ENCODE data around the gene ATP2C2.

Gene ATP2C2

GRCh38 chr16:84502075-84502474 is 133.7 kb downstream of the ATP2C2 start:
- DNase-seq = no peak

GRCh38 chr16:84502581-84502980 is 134.2 kb downstream of the ATP2C2 start:
- peak in 1 of 2 experiments; percentile 9 for DNase-seq

GRCh38 chr16:84503751-84504395 is 135.5 kb downstream of the ATP2C2 start:
- DNase-seq = peak in 1 of 2 experiments; percentile 63

- DNase-seq = peak; percentile 94 to 95
Observed at GRCh38 chr16:84504420-84505248, 136.3 kb downstream of the ATP2C2 start, which contains the start of gene MEAK7. Gene MEAK7 (minus strand): TSS chr16:84504659. CDS start chr16:84498086, 6,573 bp downstream.

GRCh38 chr16:84505249-84506187 is 137.2 kb downstream of the ATP2C2 start:
- no peak for DNase-seq

- no peak for DNase-seq
Observed at GRCh38 chr16:84507011-84507982, 139.0 kb downstream of the ATP2C2 start.

GRCh38 chr16:84508502-84508901 is 140.2 kb downstream of the ATP2C2 start:
- DNase-seq = no peak

- DNase-seq = no peak
Observed at GRCh38 chr16:84509032-84509950, 141.0 kb downstream of the ATP2C2 start.

GRCh38 chr16:84511180-84511800 is 143.0 kb downstream of the ATP2C2 start:
- peak; percentile 68 to 75 for DNase-seq

- no peak for DNase-seq
Observed at GRCh38 chr16:84511831-84512230, 143.5 kb downstream of the ATP2C2 start.

GRCh38 chr16:84513123-84513522 is 144.8 kb downstream of the ATP2C2 start:
- no peak for DNase-seq

- no peak for DNase-seq
Observed at GRCh38 chr16:84513666-84514065, 145.3 kb downstream of the ATP2C2 start.
